NB4 (cell line): Measurements from ENCODE around the gene ZNF483.

Experiments used
- CTCF ChIP-seq: IDR thresholded peaks from one replicate; pipeline ENCODE4 v1.5.1; 2012; ENCODE audit warnings: low read depth, low read length
- POLR2A ChIP-seq: IDR thresholded peaks from 2 replicates; pipeline ENCODE4 v1.6.1; 2011; ENCODE audit warnings: mild to moderate bottlenecking; ENCODE audit not compliant: insufficient read length; ENCODE audit errors: extremely low read depth

- no peak for TF ChIP-seq POLR2A
- no peak for TF ChIP-seq CTCF
Observed at GRCh38 chr9:111599955-111600343, 75.0 kb downstream of the ZNF483 start.
